Subcutaneous abdominal adipose tissue (tissue), 5 donors: Measurements from ENCODE around the gene DYDC2.

Experiments
- H3K27ac ChIP-seq: one replicate; pipeline ENCODE4 v1.7.0; 2013; ENCODE audit warnings: low read depth, mild to moderate bottlenecking, inconsistent platforms, low read length, moderate library complexity
- H3K27me3 ChIP-seq, 5 donors: one replicate each; pipeline ENCODE4 v1.7.0; 2013; ENCODE audit warnings: low read length in 5 of 5, inconsistent platforms in 1 of 5; ENCODE audit not compliant: control insufficient read depth in 5 of 5, insufficient read depth in 4 of 5
- H3K36me3 ChIP-seq, 5 donors: one replicate each; pipeline ENCODE4 v1.7.0; 2013; ENCODE audit warnings: low read length in 5 of 5; ENCODE audit not compliant: control insufficient read depth in 5 of 5, insufficient read depth in 5 of 5
- H3K4me1 ChIP-seq, 5 donors: one replicate each; pipeline ENCODE4 v1.7.0; 2013; ENCODE audit warnings: low read length in 5 of 5, mild to moderate bottlenecking in 3 of 5, moderate library complexity in 1 of 5; ENCODE audit not compliant: control insufficient read depth in 5 of 5, insufficient read depth in 5 of 5
- H3K4me3 ChIP-seq, 5 donors: one replicate each; pipeline ENCODE4 v1.7.0; 2013; ENCODE audit warnings: low read length in 5 of 5, low read depth in 1 of 5
- H3K9ac ChIP-seq, 5 donors: one replicate each; pipeline ENCODE4 v1.7.0; 2013; ENCODE audit warnings: low read length in 5 of 5, mild to moderate bottlenecking in 4 of 5, moderate library complexity in 3 of 5
- H3K9me3 ChIP-seq, 5 donors: one replicate each; pipeline ENCODE4 v1.7.0; 2013; ENCODE audit warnings: low read length in 5 of 5; ENCODE audit not compliant: control insufficient read depth in 5 of 5
- donor health status: healthy.
- donor health status: healthy.
- donor health status: healthy.
- donor health status: healthy.
- donor health status: healthy.

The DYDC2 gene

DNA sequence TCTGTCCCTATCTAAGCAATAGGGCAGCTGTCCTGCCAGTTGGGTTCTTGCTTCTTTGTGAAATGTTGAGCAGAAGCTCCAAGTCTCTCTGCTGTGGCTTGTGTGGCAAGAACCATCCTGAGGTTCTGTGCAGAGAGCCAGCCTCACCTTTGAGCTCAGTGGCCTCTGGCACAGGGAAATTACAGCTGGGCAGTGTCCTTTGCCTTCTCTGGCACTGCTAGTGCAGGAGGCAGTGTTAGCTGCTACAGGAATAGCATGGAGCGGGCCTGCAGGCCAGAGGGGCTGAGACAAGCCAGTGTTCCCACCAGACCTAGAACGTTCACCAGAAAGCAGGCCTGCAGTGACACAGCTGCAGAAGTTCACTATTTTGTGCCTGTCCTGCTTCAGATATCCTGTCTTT lies 53.5 kb downstream of the DYDC2 start:
- H3K27ac ChIP-seq = peak overlapping the region; percentile 97
- H3K36me3 ChIP-seq = peaks cover 0 to 2% (median 0%) of the 10 kb centered on the region in 5 donors
- peak overlapping the region; percentile 78 to 85 (median 83) for H3K4me3 ChIP-seq
- peaks cover 31 to 97% (median 92%) of the 10 kb centered on the region in 5 donors for H3K4me1 ChIP-seq
- no peaks in the 10 kb centered on the region for H3K9me3 ChIP-seq
- no peaks in the 10 kb centered on the region for H3K27me3 ChIP-seq
- peak overlapping the region in 4 of 5 donors; percentile 9 to 68 (median 38) for H3K9ac ChIP-seq

DNA sequence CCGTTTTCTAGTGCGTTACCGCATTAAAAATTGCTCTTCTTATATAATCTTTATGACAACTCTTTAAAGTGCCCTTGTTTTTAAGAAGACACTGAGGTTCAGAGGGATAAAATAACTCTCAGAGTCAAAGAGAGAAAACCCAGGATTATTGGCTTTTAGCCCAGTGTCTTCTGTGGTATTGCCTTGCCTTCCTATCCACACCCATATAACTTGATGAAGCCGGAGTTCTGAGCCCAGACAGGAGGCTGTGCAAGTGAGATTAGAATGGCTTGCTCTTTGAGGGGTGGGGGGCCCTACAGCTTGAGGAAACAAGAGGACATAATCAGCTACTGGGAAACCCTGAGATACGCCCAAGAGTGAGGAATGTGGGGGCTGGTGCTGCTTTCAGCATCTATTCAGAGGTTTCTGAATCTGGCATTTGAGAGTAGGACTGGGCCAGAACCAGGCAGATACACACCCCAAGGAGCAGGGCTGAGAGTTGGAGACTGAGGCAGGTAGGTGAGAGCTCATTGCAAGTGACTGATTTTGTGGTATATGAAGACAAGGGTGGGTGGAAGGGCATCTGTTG lies 54.1 kb downstream of the DYDC2 start:
- Histone ChIP-seq H3K9me3 (no peaks in the 10 kb centered on the region), H3K9ac (peak overlapping the region in 4 of 5 donors; percentile 9 to 68 (median 38)), H3K27ac (peak overlapping the region; percentile 97), H3K4me3 (peak overlapping the region; percentile 78 to 85 (median 83)), H3K27me3 (no peaks in the 10 kb centered on the region), H3K36me3 (peaks cover 0 to 3% (median 0%) of the 10 kb centered on the region in 5 donors), H3K4me1 (peaks cover 35 to 97% (median 92%) of the 10 kb centered on the region in 5 donors)

DNA sequence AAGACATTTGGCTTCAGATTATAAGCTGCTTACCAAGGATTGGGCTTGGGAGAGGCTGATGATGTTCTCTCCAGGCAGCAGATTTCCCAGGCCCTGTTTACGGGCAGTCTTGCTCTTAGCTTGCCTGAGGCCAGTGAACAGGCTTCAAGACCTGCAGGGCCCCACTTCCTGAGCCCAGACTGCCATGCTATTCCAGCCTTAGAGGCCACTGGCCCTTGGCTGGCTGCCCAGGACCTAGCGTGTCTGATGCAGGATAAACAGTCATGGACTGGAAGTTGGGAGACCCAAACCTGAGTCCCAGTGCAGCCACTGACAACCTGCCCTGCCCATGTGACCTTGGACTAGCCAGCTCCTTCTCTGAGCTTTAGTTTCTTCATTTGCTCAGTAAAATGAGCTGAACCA lies 54.7 kb downstream of the DYDC2 start:
- H3K36me3 ChIP-seq = peaks cover 0 to 3% (median 0%) of the 10 kb centered on the region in 5 donors
- no peaks in the 10 kb centered on the region for H3K9me3 ChIP-seq
- no peaks in the 10 kb centered on the region for H3K27me3 ChIP-seq
- peak overlapping the region in 2 of 5 donors; percentile 4 to 26 for H3K9ac ChIP-seq
- H3K4me3 ChIP-seq = peak overlapping the region; percentile 14 to 84 (median 80)
- H3K27ac ChIP-seq = peak overlapping the region; percentile 97
- H3K4me1 ChIP-seq = peaks cover 38 to 97% (median 92%) of the 10 kb centered on the region in 5 donors

- peaks cover 42 to 99% (median 94%) of the 10 kb centered on the region in 5 donors for H3K4me1 ChIP-seq
- H3K9ac ChIP-seq = peak overlapping the region in 3 of 5 donors; percentile 4 to 52 (median 26)
- no peaks in the 10 kb centered on the region for H3K27me3 ChIP-seq
- H3K27ac ChIP-seq = peak overlapping the region; percentile 97
- H3K9me3 ChIP-seq = no peaks in the 10 kb centered on the region
- peak overlapping the region; percentile 17 to 83 (median 78) for H3K4me3 ChIP-seq
- H3K36me3 ChIP-seq = peaks cover 0 to 3% (median 0%) of the 10 kb centered on the region in 5 donors
These were observed 55.2 kb downstream of the DYDC2 start for GRCh38 chr10:80411681-80412220.

- H3K27ac ChIP-seq = peak overlapping the region; percentile 97
- H3K27me3 ChIP-seq = no peaks in the 10 kb centered on the region
- H3K4me3 ChIP-seq = peak overlapping the region in 3 of 5 donors; percentile 1 to 10 (median 4)
- H3K9me3 ChIP-seq = no peaks in the 10 kb centered on the region
- peak overlapping the region in 1 of 5 donors; percentile 48 for H3K9ac ChIP-seq
- H3K4me1 ChIP-seq = peaks cover 41 to 95% (median 92%) of the 10 kb centered on the region in 5 donors
- H3K36me3 ChIP-seq = peaks cover 0 to 3% (median 0%) of the 10 kb centered on the region in 5 donors
These were observed 55.9 kb downstream of the DYDC2 start for GRCh38 chr10:80412486-80412885.

DNA sequence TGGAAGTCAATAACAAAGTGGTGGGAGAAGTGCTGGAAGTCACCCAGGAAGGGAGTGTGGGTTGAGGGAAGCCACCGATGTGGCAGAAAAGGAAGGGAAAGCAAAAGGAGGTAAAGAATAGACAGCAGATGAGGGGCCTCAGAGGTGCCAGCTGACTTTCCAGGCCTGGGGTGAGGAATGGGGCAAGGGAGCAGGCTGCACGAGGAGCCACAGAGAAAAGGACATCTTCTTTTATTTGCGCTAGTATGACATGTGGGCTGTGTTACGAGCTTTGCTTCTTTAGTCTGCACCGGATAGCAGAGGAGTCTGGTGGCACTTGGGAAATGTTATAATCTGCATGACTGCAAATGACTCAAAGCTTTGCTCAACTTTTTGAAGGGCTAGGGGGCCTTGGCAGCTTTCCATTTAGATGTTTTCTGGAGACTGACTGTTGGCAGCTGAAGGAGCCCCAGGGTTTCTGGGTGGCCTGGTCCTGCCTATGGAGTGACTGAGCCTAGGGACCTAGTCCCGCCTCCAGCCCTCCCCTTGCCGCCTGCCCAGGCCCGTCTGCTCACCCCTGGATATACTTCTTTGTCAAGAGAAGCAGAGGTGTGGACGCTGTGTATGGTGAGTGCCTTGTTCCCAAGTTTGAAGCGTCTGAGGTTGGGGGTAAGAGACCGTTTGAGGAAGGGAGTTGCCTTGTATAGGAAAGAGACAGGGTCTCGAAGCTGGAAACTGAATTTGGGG lies 56.9 kb downstream of the DYDC2 start:
- H3K9ac ChIP-seq = peak overlapping the region in 4 of 5 donors; percentile 14 to 65 (median 44)
- H3K27ac ChIP-seq = peak overlapping the region; percentile 97
- H3K4me1 ChIP-seq = peaks cover 41 to 95% (median 91%) of the 10 kb centered on the region in 5 donors
- H3K36me3 ChIP-seq = peaks cover 0 to 3% (median 0%) of the 10 kb centered on the region in 5 donors
- H3K27me3 ChIP-seq = no peaks in the 10 kb centered on the region
- H3K9me3 ChIP-seq = no peaks in the 10 kb centered on the region
- peak overlapping the region; percentile 20 to 52 (median 43) for H3K4me3 ChIP-seq

GRCh38 chr10:80414142-80414895 lies 57.7 kb downstream of the DYDC2 start:
- Histone ChIP-seq H3K4me3 (peak overlapping the region; percentile 13 to 52 (median 33)), H3K27me3 (no peaks in the 10 kb centered on the region), H3K4me1 (peaks cover 41 to 94% (median 87%) of the 10 kb centered on the region in 5 donors), H3K9ac (peak overlapping the region; percentile 31 to 65 (median 45)), H3K36me3 (peaks cover 0 to 3% (median 0%) of the 10 kb centered on the region in 5 donors), H3K27ac (peak overlapping the region; percentile 97), H3K9me3 (no peaks in the 10 kb centered on the region)

- peak overlapping the region in 4 of 5 donors; percentile 20 to 52 (median 40) for H3K4me3 ChIP-seq
- H3K4me1 ChIP-seq = peaks cover 35 to 89% (median 81%) of the 10 kb centered on the region in 5 donors
- H3K9ac ChIP-seq = peak overlapping the region in 3 of 5 donors; percentile 14 to 45 (median 44)
- no peaks in the 10 kb centered on the region for H3K27me3 ChIP-seq
- H3K36me3 ChIP-seq = peaks cover 3 to 11% (median 8%) of the 10 kb centered on the region in 5 donors
- peak overlapping the region; percentile 97 for H3K27ac ChIP-seq
- no peaks in the 10 kb centered on the region for H3K9me3 ChIP-seq
These were observed 59.3 kb downstream of the DYDC2 start for GRCh38 chr10:80415734-80416478.
